ENCODE measurements around the gene IFNL4.
"Not testable (repeated sequence)": the region's sequence is repeated elsewhere in the genome, so short reads cannot be mapped to it uniquely, and the experiment has no call there.

Gene IFNL4

DNA sequence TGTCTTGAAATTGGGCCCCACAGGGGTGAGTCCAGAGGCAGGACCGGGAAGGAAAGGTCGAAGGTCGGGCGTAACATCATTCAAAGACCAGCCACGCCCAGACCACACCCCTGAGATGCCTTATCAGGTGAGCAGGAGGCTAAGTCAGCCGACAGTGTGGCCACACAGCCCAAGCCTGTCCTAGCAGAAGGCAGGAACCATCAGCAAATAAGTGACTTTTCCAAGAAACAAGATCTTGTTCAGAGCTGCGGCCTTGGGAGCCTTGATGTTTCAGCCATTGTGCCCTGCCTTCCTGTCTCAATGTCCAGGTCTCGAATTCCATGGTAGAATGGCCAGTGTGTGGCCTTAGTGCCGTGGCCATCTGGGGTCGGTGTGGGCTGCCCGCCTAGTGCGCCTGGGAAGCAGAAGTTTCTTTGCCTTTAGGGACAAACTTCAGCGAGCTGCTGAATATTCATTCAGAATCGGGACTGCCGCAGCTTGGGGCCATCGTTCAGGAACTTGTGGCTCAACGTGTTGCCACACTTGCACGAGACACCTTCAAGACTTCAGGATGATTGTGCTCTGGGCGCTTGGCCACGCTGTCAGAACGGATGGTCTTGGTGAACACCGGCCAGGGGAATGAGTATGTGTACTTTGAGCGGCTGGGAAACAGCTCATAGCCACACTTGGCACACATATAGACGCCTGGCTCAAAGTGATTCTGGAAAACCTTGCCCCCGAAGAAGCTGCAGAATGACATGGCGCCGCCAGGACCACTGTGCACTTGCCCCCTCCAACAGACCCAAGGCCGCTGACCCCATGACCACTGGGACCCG lies 6.1 kb upstream of the IFNL4 start:
- no peak for DNase-seq (ENCODE audit: low read depth)

DNA sequence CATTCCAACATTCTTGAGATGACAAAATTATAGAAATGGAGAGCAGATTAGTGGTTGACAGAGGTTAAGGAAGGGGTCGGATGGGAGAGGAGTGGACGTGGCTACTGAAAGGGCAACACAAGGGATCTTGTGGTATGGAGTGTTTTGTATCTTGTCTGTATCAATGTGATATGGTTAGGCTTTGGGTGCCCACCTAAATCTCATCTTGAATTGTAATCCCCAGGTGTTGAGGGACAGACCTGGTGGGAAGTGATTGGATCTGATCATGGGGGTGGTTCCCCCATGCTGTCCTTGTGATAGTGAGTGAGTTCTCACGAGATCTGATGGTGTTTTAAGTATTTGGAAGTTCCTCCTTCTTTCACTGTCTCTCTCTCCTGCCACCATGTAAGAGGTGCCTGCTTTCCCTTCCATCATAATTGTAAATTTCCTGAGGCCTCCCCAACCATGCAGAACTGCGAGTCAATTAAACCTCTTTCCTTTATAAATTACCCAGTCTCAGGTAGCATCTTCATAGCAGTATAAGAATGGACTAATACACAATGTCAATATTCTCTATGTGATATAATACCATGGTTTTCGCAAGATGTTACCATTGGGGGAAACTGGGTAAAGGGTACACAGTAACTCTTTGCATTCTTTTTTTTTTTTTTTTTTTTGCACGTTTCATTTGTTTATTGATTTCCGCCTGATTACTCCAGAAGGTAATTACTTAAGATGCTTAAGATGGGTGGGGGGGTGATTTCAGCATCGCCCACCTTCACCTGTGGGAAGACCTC lies 4.9 kb upstream of the IFNL4 start:
- DNase-seq (ENCODE audit: low read depth): no peak

DNA sequence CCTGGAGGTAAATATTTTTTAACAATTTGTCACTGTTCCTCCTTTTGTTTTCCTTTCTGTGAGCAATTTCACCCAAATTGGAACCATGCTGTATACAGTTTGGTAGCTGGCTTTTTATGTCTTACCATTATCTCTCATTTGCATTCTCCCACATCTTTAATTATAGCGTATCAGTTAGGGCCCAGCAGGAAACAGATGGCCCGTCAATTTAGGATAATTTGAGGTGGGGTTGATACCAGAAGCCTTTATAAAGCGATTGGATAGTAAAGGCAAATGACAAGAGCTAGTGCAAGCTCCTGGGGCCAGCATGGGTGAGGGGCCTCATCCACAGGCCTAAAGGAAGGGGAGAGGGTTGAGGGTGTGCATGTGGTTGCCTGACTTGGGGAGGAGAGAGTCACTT lies 3.8 kb upstream of the IFNL4 start:
- DNase-seq (ENCODE audit: low read depth): no peak

DNA sequence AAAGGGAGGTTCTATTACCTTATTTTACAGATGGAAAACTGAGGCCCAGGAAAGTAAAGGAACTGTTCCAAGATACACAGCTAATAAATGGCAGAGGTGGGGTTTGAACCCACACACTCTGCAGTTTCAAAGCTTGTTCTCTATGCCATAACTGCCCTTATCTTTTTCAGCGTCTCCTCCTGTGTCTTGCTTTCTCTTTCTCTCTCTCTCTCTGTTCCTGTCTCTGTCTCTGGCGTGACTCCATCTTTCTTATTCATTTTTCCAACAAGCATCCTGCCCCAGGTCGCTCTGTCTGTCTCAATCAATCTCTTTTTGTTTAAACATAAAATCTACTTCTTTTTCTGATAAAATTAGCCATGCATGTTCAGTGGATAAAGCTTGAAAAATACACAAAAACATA lies 3.2 kb upstream of the IFNL4 start:
- DNase-seq (ENCODE audit: low read depth): no peak

DNA sequence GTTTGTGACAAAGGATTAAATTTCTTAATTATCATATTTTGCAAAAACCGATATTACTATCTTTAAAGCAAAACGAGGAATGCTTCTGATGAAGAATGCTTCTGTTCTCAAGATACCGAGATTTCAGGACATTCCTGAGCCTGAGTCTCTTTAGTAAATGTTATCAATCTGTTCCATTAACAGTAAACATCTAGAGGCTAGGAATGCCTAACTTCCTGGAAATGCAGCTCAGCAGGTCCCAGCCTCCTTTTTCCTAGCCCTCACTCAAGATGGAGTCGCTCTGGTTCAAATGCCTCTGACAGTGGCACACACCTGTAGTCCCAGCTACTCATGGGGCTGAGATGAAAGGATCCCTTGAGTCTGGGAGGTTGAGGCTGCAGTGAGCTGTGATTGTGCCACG lies 2.4 kb upstream of the IFNL4 start:
- DNase-seq (ENCODE audit: low read depth): no peak

DNA sequence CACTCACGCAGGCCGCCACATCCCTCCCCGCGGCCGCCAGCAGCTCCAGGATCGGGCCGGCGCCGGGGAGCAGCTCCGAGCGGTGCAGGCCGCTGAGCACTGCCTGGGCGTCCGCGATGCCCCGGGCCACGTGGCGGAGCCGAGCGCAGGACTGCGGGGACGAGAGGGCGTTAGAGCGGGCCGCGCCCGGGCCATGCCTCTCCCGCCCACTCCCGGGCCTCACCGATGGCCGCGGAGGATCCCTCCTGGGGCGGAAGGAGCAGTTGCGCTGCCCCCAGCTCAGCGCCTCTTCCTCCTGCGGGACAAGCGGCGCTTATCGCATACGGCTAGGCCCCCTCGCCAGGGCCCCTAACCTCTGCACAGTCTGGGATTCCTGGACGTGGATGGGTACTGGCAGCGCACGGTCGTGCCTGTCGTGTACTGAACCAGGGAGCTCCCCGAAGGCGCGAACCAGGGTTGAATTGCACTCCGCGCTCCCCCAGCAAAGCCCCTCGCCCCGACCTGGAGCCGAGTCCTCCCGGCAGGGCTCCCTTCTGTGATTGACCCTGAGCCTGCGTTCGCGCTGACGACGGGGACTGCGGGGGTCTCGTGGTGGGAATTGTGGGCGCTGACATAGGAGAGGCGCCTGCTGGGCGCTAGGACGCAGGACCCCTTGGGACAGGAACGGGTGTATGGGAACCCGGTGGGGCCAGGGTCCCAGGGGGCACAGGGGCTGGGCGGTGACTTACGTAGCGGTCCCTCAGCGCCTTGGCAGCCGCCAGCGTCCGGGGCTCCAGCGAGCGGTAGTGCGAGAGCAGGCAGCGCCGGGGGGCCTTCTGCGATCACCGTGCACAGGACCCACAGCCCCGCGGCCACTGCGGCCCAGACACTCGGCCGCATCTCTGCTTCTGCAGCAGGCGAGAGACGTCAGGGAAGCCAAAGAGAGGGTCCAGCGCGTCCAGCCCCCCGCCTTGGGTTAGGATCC lies 673 bp downstream of the IFNL4 start:
- no peak for DNase-seq (ENCODE audit: low read depth)

DNA sequence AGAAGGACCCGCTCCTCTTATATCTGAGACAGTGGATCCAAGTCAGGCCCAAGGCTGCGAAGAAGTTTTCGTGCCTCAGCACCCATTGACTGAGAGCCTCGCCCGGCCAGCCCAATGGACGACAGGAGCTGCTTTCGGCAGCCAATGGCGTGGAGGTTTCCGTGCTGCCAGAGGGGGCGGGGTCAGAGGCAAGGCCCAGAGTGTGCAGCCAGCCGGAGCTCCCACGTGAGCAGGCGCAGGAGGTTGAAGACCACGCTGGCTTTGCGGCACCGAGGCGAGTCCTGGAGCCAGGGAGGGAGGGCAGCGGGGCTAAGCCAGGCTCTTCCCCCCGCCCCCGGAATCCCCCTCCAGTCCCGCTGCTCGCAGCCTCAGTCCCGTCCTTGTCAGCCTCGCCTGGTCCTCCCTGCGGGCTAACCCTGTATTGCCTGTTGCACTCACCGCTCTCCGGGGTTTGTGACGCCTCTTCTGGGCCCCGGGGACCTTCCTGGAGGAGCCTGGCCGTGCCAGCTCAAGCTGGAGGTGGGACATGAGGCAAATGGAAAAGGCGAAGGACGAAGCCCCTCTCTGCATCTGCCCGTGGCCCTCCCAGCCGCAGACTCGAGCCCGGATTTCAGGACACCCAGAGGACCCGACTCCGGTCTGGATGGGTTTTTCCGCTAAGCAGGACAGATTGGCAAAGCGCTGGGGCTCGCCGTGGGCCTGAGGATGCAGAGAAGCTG lies 1.5 kb downstream of the IFNL4 start:
- no peak for DNase-seq (ENCODE audit: low read depth)

DNA sequence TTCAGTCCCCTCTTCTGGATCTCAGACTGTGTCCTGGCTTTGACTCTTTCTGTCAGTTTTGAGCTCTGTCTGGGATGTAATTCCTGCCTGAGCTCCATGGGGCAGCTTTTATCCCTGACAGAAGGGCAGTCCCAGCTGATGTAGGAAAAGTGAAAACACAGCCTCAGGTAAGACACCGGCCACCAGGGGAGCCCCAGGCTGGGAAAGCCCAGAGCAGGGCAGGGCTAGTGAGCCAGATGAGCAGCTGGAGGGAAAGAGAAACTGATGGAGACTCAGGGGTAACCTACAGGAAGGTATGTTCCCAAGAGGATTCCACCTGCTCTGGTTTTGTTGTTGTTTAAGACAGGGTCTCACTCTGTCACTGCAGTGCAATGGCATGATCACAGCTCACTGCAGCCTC lies 3.5 kb downstream of the IFNL4 start:
- DNase-seq (ENCODE audit: low read depth): not testable (repeated sequence)

DNA sequence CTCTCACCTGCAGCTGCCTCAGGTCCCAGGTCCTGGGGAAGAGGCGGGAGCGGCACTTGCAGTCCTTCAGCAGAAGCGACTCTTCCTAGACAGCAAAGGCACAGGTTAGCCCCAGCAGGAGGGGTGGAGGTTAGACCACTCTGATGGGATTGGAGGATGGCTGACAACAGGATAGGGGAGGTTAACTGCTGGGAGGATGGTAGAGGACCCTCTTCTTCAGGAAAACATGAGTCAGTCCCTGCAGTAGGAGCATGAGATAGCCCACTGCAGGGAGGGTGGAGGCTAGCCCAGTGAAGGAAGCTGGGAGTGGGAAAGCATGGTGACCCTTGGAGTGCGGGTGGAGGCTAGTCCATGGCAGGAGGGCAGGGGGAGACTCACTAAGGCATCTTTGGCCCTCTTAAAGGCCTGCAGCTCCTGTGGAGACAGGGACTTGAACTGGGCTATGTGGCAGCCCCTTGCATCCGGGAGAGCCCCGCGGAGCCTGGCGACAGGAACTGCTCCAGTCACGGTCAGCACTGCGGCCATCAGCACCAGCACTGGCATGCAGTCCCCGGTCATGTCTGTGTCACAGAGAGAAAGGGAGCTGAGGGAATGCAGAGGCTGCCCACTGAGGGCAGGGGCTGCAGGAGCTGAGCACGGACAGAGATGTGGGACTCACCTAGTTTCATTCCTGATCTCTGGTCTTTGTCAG lies 4.1 kb downstream of the IFNL4 start, which contains the start of gene IFNL3:
TSS of gene IFNL3 (minus strand) at position 597 of the 691 bp plus-strand sequence. CDS start at position 558, 39 bp downstream.
- not testable (repeated sequence) for DNase-seq (ENCODE audit: low read depth)

DNA sequence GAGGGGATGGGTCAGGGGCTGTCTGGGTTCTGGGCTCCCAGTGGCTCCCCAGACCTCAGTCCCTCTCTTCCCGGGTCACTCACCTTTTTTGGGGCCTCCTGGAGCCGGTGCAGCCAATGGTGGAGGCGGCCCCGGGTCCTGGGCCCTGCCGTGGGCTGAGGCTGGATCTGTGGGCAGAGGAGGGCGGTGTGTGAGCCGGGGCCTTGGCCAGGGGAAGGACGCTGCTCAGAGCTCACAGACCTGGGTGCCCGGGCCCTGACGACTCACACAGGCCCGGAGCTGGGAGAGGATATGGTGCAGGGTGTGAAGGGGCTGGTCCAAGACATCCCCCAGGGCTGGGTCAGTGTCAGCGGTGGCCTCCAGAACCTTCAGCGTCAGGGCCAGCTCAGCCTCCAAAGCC lies 4.9 kb downstream of the IFNL4 start:
- DNase-seq (ENCODE audit: low read depth): not testable (repeated sequence)

DNA sequence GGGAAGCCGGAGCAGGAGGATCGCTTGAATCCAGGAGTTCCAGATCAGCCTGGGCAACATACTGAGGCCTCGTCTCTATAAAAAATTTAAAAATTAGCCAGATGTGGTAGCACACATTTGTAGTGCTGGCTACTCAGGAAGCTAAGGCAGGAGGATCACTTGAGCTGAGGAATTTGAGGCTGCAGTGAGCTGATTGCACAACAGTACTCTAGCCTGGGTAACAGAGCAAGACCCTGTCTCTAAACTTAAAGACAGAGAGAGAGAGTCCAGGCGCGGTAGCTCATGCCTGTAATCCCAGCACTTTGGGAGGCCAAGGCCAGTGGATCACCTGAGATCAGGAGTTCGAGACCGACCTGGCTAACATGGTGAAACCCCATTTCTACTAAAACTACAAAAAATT lies 8.2 kb downstream of the IFNL4 start:
- DNase-seq (ENCODE audit: low read depth): no peak

DNA sequence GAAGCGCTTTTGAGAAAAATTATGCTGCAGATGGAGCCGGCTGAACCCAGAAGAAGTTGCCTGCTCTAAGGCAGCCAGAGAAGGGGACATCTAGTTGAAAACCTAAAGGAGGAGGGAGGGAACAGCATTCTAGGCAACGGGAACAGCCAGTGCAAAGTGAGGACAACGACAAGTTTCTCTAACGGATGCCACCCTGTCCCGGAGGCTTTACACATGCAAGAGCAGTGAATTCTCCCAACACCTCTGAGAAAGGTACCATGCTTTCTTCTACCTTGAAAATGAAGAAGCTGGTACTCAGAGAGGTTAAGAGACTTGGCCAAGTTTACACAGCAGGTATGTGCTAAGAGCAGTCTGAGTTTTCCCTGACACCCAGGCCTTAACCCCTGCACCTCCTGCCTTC lies 9.7 kb downstream of the IFNL4 start:
- DNase-seq (ENCODE audit: low read depth): no peak

DNA sequence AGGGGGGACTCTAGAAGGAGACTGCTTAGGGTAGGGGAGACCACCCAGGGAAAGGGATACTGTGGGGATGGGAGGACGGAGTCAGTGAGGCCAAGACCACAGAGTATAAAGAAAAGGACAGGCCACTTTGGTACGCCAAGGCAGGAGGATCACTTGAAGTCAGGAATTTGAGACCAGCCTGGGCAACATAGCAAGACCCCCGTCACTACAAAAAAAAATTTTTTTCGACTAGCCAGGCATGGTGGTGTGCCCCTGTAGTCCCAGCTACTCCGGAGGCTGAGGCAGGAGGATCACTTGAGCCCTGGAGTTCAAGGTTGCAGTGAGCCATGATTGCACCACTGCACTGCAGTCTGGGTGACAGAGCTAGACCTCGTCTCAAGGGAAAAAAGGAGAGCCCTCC lies 10.4 kb downstream of the IFNL4 start:
- DNase-seq (ENCODE audit: low read depth): no peak

DNA sequence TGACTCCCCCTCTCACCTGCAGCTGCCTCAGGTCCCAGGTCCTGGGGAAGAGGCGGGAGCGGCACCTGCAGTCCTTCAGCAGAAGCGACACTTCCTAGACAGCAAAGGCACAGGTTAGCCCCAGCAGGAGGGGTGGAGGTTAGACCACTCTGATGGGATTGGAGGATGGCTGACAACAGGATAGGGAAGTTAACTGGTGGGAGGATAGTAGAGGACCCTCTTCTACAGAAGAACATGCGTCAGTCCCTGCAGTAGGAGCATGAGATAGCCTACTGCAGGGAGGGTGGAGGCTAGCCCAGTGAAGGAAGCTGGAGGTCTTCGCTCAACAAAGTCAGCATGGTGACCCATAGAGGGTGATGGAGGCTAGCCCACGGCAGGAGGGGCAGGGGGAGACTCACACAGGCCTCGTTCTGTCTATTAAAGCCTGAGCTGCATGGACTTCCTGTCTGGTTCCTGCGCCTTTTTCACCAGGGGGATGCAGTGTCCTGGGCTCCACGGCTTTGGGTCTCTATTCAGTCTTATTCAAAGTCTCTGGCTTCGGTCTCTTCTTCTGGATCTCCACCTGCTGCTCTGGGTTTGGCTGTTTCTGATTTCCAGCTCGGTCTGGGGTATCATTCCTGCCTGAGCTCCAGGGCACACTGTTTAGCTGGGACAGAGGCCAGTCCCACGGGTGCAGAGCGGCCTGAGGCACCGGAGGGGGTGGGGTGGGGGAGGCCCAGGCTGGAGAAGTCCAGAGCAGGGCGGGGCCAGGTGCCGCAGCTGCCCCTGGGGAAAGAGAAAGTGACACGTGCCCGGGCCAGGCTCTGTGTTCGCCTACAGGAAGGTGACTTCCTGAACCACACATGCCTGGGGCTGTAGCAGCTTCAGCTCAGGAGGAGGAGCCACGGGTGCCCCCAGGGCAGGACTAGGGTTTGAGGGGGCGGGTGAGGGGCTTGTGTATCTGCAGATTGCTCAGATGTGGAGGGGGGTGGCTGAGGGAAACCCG lies 11.2 kb downstream of the IFNL4 start:
- DNase-seq (ENCODE audit: low read depth): peak; percentile 30

DNA sequence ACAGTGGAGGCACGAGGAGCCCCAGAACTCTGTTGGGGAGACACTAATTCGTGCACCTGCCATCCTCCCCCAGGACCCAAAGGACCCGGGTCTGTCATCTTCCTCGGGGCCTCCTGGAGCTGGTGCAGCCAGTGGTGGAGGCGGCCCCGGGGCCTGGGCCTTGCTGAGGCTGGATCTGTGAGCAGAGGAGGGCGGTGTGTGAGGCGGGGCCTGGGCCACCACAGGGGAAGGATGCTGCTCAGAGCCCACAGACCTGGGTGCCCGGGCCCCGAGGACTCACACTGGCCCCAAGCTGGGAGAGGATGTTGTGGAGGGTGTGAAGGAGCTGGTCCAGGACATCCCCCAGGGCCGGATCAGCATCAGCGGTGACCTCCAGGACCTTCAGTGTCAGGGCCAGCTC lies 12.1 kb downstream of the IFNL4 start:
- peak; percentile 14 for DNase-seq (ENCODE audit: low read depth)

DNA sequence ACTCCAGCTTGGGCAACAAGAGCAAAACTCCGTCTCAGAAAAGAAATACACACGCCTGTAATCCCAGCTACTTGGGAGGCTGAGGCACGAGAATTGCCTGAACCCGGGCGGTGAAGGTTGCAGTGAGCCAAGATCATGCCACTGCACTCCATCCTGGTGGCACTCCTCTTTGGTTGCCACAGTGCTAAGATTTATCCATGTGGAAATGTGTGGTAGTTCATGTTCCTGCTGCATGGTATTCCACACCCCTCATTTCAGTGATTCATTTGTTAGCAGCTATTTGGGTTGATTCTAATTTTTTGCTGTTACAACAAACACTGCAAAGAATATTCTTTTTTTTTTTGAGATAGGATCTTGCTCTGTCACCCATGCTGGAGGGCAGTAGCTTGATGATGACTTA lies 15.9 kb downstream of the IFNL4 start:
- DNase-seq (ENCODE audit: low read depth): no peak

DNA sequence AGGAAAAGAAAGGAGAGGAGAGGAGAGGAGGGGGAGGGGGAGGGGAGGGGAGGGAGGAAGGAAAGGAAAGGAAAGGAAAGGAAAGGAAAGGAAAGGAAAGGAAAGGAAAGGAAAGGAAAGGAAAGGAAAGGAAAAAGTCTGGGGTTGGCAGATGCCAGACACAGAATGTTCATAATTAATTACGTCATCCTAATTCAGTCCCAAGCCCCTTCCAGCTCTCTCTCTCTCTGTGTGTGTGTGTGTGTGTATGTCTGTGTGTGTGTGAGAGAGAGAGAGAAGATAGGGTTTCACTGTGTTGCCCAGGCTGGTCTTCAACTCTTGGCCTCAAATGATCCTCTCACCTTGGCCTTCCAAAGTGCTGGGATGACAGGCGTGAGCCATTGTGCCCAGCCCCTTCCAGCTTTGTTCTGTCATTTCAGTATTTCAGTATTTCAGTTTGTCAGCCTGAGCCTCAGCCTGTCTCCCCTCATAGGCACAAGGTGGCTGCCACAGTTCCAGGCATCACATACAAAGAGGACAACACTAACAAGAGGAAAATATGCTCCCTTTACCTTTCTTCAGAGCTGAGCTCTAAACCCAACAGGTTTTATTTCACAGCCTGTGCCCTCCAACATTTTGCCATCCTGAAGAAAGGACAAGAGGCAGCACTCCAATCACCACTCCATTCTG lies 18.4 kb downstream of the IFNL4 start:
- DNase-seq (ENCODE audit: low read depth): no peak

DNA sequence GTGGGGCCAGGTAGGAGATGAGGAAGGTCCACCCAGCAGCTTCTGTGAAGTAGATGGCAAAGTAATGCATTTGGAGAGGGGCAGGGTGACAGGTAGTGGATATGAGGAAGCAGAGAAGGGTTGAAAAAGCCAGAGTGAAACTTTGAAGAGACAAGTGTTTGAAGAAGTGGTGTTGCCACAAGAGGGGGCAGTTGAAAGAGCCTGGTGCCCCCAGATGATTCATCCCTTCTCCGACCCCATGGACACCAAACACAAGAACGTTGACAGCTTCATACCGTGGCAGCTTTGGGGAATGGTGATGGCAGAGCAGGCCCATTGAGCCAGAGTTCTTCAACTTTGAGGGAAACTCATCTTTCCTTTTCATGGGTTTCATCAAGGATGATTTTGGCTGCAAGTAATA lies 23.7 kb downstream of the IFNL4 start:
- no peak for DNase-seq (ENCODE audit: low read depth)

DNA sequence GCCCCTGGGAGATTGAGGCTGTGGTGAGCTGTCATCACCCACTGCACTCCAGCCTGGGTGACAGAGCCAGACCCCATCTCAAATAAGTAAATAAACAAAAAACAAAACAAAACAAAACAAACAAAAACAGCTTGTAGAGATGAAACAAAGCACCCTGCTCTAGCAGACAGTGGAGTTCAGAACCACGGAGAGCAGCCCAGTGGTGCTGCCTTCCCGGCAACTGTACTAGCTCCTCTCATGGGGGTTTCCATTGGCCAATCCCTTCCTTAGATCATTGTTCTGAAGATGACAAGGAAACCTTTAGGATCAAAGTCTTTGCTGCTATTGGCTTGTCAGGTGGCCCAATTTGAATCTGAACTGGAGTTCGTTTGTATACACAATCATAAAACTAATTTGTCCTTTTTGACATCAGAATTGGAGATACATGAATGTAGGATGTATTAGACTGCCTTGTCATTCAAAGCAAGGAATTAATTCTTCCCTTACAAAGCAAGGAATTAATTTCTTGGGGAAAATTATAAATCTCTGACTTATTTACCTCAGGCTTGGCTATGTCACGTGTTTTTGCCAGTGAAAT lies 24.9 kb downstream of the IFNL4 start:
- no peak for DNase-seq (ENCODE audit: low read depth)

Measured in activated T-cell treated with anti-CD3 and anti-CD28 coated beads for 48 hours (primary cell).